NCI-H2029 treated with DMSO at 0.1 percent for 48 hours (cell line): ENCODE results near the gene F2R.
"Not testable (repeated sequence)": the region's sequence is repeated elsewhere in the genome, so short reads cannot be mapped to it uniquely, and the experiment has no call there.

Source experiments
- DNase-seq: peaks from one replicate; lab custom pipeline; 2025; lab: John Stamatoyannopoulos, UW

The F2R gene

DNA sequence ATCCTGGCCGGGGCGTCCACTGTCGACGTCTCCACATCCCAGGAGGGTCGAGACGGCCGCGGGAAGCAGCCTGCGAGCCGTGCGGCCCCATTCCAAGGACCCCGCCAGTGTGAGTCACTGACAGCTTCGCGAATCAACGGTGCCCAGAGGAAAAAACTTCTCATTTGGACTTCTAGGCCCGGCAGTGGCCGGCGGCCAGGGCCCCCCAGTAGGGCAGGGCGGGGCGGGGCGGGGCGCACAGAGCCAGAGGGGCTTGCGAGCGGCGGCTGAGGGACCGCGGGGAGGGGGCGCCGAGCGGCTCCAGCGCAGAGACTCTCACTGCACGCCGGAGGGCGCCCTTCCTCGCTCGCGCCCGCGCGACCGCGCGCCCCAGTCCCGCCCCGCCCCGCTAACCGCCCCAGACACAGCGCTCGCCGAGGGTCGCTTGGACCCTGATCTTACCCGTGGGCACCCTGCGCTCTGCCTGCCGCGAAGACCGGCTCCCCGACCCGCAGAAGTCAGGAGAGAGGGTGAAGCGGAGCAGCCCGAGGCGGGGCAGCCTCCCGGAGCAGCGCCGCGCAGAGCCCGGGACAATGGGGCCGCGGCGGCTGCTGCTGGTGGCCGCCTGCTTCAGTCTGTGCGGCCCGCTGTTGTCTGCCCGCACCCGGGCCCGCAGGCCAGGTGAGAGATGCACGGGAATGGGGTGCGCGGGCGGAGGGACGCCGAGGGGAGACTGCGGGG, at the start of gene F2R:
F2R (plus strand) TSS at position 391 of the 720 bp plus-strand sequence; CDS start at position 573, 182 bp downstream.
- no peak for DNase-seq

DNA sequence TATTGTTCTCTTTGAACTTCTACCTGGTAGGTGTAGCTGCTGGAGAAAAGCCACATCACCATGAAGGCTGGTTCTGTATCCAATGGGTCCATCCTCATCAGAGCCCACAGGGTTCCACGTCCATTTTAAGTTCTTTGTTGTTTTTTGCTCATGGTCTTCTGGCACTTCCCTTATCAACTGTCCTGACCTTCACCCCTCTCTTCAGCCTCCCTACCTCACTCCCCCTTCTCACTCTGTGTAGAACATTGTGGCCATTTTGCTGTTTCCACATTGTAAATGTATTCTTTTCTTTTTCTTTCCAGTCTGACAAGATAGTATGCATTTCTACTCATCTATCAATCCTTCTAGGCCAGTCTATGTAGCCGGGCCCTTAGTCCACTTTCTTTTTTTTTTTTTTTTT, 48.4 kb upstream of the F2R start:
- no peak for DNase-seq

DNA sequence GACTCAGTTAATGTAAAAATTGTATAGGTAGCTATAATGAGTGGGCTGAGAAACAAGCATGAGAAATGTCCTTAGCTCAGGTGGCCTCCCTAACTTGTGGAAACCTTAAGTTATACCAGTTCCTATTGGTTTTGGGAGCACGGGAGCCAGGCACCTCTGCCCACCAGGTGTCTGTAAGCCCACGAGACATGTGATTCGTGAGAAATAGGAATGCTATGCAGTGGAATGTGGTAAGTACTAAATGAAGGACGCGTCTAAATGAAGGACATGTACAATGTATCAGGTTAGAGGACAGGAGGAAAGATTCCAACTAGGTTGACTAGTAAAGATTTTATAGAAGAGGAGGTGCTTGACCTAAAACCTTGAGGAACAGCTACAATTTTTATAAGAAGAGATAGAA, 46.7 kb upstream of the F2R start:
- no peak for DNase-seq

DNA sequence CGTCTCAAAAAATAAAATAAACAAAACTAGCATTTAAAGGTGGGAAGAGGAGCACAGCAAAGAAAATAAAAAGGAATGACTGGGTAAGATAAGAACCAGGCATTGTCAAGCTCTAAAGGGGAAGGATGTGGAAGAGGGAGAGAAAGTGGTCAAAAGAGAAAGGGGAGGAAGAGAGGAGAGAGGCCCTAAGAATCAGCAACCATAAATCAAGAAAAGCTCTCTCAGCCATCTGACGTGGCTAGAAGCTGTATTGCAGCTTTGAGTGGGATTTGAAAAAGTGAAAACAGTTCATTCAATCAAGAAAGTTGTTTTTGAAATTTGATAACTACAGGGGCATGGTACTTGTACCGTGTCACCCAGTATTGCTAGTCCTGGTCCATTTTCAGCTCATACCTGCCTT, 45.4 kb upstream of the F2R start:
- no peak for DNase-seq

DNA sequence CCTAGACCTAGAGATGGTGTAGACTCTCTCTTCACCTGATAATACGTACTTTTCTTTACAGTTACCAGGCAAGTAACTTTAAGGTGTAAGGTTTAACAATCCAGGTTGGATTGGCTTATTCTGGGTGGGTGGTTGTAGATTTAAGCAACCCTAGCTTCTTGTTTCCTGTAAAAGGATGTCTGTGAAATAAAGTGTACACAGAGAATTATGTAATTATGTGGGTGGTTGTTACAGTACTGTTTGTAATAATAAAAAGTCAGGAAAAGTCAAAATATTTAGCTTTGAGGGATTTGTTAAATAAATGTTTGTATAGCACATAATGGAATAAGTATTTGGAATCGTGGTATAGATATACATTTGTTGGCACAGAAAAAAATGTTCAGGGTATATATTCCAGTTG, 43.7 kb upstream of the F2R start:
- DNase-seq: no peak

DNA sequence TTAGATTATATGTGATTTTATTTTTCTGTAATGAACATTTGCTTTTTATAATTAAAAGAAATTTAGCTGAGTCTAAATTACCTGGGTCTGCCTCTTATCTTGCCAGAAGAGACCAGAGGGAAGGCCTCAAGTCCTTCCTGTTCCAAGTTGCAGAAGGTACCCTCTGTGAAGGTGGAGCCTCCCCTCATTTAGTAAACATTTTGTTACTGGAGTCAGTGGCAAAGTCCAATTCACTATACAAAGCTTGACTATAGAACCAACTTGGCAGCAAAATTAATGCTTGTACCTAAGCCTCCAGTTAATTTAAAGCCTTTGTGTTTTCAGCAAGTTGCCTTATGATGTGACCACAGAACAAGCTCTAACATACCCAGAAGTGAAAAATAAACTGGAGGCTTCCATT, 42.8 kb upstream of the F2R start:
- no peak for DNase-seq

DNA sequence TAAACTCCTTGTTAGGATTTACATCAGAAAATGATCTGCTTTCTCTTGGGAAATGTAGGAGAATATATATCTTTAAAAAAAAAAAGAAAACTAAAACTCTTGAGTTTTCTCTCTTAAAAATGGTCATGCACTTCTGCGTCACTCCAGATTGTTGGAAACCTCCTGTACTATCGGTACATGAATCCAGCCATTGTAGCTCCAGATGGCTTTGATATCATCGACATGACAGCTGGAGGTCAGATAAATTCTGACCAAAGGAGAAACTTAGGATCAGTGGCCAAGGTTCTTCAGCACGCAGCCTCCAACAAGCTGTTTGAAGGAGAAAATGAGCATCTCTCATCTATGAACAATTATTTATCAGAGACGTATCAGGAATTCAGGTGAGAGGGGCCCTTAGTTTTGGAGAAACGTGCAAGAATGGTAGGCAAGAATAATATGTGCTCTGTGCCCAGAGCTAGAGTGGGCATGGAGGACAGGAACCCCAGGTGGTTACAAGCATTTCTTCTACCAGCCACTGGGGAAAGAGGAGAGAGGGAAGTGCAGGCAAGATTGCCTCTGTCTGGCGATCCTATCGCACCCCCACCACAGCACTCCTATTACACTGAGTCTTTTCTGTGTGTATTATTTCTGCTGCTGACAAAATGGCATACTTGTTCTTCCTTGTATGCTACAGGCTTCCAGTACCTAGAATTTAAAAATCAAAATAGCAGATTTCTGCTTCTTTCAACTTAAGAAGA, 41.4 kb upstream of the F2R start:
- no peak for DNase-seq

DNA sequence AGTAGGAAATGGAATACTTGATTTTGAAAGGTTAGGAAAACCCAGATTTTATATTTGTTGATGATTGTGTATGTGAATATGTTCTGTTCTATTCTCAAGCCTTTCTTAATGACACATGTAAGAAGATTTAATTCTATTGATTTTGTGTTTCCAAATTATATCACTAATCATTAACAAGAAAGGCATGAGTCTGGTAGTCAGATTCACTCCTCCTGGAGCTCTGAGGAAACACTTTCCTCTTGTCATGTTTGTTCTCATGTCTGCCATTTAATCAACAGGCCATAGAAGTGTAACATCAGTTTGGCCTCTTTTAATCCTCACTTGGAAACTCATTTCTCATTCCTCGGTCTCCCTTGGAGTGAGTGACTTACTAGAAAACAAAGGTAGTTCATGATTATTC, 40.6 kb upstream of the F2R start:
- DNase-seq: no peak

DNA sequence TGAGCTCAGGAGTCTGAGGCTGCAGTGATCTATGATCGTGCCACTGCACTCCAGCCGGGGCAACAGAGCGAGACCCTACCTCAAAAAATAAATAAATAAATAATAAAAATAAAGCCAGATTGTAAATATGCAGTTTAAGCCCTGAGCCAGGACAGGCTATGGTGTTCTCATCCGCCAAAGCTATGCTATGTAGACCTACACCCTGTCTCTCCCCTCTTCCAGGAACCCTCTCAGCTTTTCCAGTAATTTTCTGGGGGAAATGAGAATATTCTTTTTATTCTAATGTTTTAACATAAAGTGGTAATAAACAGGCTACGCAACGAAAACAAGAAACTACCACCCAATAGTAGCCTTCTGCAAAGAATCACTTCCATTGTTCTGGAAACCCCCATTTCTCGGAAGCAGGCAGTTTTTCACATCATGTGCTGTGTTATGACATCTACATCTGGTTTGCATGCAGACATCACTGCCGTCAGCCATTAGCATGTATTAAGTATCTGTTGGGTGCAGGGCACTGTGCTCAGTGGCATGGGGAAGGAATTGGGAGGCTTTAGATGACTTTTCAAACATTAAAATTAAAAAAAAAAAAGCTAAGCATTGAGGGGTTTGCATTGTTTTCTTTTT, 38.0 kb upstream of the F2R start:
- DNase-seq: no peak

DNA sequence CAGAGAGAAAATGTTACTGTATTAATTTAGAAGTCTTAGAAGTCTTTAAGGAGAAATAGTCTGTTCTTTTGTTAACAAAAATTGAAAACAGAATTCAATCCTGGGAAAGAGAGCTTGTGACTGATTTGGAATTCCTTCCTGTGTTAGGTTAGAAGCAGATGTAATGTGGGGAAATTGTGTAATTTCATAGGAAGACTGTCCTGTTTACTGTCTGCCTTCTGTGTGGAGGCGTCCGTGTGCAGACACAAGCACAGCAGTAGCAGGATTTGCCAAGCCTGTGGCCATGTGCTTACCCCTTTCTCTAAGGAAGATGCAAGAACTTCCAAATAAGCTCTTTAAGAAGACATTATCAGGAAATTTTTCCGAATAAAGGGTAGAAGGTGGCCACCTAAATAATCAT, 36.7 kb upstream of the F2R start:
- no peak for DNase-seq

DNA sequence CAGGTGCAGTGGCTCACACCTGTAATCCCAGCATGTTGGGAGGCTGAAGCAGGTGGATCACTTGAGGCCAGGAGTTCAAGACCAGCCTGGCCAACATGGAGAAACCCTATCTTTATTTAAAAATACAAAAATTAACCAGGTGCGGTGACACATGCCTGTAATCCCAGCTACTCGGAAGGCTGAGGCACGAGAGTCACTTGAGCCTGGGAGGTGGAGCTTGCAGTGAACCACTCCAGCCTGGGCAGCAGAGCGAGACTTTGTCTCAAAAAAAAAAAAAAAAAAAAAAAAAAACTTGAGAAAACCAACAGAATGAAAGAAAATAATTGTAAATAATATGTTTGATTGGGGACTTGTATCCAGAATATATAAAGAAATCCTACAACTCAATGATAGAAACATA, 35.1 kb upstream of the F2R start:
- DNase-seq: not testable (repeated sequence)

DNA sequence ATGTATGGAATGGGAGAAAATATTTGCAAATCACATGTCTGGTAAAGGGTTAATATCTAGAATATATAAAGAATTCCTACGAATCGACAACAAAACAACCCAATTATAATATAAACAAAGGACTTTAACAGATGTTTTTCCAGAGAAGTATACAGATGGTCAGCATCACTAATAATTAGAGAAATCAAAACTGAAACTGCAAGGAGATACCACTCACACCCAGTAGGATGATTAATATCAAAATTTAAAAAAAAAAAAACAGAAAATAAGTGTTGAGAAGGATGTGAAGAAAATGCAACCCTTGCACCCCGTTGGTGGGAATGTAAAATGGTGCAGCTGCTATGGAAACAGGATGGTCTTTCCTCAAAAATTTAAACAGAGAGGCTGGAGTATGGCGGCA, 34.6 kb upstream of the F2R start:
- no peak for DNase-seq

DNA sequence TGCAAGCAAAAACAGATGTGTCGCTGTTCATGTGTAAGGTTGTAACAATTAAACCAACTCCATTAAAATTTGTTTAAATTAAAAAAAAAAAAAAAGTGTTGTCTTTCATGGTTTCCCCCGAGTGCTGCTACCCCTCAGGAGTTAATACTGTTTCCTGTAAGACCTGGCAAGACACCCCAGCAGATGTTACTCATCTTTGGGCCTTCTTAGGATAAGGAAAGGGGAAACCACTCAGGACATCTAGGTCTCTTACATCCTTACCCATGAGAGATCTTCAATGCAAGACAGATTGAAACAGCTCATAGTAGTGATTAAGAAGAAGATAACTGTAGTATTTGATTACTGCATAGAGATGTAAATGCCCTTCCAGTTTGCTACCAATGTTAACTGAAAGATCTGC, 33.5 kb upstream of the F2R start:
- no peak for DNase-seq

DNA sequence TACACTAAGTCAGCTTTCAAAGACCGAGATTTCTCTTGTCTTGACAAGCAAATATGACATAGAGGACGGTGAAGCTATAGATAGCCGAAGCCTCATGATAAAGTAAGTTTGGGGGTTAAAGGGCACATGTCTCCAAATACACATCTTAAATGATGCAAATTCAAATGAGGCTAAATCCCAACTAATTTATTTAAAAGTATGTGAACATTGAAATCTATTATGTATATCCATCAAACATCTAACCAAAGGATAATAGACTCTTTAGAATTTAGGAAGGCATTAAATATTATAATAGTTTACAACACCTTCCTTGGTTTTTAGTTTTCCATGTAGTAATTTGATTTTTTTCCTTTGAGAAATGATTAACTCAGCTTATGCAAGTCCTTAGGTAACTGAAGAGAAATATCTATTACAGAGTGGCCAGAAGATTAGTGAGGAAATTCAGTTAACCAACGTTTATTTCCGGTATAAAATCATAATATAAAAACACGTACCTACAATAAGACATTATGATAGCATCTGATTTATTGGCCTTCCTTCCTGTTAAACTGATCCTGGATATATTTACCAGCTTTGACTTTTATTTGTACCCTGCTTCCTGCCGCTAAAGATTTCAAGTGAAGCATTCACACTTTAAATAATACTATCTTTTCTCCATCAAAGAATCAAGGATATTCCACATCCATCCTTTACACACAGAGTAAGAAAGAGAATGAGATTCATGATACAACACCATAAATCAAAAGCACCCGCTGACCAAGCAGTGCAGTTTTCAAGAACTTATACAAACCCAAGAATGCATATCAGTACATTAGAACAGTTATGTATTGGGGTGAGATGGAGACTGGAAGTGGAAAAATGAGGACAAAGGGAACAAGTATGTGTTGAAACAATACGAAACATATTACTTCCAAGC, 31.9 kb upstream of the F2R start:
- DNase-seq: no peak

DNA sequence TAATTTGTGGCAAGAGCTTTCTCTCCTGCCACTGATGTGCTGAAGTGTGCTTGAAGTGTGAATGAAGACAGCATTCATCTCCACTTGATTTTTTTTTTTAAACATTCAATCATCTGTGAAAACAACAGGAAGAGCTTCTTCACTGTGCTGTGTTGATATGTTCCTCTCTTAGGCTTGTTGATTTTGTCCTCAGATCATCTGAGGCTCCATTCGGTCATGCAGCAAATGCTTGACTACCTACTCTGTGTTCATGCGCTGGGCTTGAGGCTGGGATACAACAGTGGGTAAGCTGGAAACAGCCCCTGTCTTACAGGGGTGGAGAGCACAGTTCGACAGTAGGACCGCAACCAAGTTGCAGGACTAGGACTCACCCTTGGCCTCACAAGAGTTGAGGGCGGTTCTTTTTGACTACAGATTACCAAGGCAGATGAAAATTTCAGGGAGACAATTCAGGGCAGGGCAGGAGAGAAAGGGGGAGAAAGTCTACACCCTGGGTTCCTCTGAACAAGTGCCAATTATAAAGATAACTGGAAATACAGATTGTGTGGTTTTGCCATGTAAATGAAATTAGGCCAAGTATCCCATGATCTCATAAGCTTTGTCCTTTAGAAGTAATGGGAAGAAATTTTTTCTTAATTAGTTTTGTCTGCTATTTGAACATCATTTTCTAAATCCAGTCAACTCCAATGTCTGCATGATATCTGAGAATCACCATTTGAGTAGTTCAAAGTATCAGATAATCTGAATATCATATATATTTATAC, 31.0 kb upstream of the F2R start:
- no peak for DNase-seq

DNA sequence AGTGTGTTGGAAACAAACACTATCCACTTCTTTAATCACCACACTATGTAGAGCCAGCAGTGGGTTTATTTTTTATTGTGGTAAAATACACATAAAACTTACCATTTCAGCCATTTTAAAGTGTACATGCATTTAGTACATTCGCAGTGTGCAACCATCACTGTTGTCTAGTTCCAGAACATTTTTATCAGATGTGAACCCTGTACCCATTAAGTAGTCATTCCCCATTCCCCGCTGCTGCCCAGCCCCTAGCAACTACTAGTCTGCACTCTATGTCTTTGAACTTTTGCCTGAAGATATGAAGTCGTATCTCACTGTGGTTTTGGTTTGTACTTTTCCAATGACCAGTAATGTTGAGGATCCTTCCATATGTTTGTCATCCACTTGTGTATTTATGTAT, 30.2 kb upstream of the F2R start:
- DNase-seq: no peak

DNA sequence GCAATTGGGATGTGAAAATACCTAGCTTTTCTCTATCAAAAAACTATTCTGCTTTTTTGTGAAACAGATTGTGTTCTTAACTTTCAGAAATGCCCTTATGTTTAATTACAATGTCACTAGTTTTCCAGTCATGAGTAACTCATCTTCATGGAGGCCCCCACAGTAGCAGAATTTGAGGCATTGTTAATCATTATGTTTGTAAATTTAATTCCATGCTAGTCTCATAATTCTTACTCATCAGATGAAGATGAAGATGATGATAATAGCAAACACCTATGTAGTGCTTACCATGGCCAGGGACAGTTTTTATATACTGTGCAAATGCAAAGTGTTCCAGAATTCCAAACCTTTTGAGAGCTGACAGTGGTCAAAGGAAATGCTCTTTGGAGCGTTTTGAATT, 27.7 kb upstream of the F2R start:
- no peak for DNase-seq

DNA sequence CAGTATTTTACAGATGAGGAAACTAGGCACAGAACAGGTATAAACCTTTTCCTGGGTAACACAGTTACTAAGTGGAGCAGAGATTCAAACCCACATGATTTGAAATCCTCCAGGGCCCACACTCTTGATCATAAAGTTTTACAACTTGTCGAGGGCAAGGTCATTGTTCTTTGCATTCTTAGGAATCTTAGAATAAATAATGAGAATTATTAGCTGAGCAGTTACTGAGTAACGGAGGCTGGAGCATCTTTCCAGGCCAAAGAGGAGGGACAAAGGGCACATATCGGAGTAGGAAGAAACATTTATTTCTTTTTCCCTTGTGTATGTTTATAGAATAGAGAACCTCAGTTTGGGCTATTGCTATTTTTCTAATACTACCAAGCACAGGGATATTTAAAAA, 27.1 kb upstream of the F2R start:
- no peak for DNase-seq

DNA sequence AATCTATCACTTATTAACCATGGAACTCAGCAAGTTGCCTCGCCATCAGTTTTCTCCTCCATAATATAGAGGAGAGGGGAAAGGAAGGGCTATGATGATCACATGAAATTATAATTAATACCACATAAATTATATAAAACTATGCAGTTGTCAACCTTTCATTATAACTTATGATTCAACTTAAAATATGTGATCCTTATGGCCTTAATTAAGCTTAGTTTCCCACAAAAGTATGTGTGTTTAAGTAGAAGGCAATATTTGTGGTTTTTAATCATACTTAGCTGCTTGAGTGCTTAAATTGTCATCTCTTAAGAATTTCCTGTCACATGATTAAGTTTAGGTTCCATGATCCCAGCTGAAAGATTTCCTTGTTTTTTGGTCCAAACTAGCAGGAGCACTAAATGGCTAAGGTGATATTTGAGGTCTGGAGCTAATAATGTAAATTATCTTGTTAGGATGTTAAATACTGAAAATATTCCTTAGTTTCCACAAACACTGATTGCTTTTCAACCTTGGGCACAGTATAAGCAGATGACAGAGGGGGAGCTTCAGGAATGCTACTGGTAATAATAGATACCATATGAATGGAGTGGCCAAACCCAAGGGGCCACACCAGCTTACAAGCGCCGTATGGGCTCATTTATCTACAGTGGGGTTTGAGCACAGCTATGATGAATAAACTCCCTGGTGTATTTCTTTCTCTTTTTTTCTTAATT, 26.4 kb upstream of the F2R start:
- no peak for DNase-seq

DNA sequence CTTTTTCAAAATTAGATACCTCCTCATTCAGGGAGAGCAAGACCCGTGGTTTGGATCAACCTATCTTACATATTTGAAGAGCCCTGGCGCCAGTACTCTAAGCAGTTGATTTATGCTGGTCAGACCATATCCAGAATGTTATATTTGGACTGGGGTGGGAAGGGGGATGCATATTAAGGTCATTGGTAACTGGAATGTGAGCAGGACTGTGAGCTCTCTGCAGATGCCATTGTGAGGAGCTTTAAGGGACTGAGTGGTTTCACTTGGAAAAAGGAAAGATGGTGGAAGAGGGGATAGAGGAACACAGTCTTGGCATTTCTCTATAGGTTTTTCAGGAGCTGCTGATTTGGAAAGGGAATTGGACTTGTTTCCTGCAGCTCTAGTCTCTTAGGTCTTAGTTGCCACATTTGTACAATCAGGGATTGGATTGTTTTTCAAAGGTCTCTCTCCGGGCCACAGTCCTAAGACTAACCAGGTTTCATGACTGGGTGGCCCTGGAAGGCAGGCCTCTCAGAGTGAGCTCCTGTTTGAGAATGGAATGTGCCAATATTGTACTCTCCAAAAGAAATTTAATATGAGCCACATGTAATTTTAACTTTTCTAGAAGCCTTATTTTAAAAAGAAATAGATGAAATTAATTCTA, 25.8 kb upstream of the F2R start:
- DNase-seq: no peak
